ENCODE measurements around the gene HECW1.
"Not testable (repeated sequence)": the region's sequence is repeated elsewhere in the genome, so short reads cannot be mapped to it uniquely, and the experiment has no call there.

Gene HECW1

DNA sequence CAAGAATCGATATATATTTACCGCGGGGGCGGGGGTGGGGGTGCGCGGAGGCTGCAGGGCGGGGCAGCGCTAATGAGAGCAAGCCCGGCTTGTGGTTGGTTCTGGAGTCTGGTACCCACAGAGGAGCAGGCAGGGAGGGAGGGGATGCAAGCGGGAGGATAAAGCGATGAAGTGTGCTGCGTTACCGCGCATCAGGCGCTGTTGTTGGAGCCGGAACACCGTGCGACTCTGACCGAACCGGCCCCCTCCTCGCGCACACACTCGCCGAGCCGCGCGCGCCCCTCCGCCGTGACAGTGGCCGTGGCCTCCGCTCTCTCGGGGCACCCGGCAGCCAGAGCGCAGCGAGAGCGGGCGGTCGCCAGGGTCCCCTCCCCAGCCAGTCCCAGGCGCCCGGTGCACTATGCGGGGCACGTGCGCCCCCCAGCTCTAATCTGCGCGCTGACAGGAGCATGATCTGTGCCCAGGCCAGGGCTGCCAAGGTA is at the start of gene HECW1:
HECW1 (plus strand) TSS at position 189 of the 482 bp plus-strand sequence. CDS start 131,259 bp downstream, outside the sequence.
- TF ChIP-seq, protein P1, sequence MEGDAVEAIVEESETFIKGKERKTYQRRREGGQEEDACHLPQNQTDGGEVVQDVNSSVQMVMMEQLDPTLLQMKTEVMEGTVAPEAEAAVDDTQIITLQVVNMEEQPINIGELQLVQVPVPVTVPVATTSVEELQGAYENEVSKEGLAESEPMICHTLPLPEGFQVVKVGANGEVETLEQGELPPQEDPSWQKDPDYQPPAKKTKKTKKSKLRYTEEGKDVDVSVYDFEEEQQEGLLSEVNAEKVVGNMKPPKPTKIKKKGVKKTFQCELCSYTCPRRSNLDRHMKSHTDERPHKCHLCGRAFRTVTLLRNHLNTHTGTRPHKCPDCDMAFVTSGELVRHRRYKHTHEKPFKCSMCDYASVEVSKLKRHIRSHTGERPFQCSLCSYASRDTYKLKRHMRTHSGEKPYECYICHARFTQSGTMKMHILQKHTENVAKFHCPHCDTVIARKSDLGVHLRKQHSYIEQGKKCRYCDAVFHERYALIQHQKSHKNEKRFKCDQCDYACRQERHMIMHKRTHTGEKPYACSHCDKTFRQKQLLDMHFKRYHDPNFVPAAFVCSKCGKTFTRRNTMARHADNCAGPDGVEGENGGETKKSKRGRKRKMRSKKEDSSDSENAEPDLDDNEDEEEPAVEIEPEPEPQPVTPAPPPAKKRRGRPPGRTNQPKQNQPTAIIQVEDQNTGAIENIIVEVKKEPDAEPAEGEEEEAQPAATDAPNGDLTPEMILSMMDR (conservative IDR thresholded peaks at IDR 0.05; ENCODE audit: low read depth, low read length) = no peak
- H3K4me3 ChIP-seq (ENCODE audit: low read length) = peak within 1 kb of the TSS; percentile 27
- no peak for DNase-seq (ENCODE audit: low read depth)

DNA sequence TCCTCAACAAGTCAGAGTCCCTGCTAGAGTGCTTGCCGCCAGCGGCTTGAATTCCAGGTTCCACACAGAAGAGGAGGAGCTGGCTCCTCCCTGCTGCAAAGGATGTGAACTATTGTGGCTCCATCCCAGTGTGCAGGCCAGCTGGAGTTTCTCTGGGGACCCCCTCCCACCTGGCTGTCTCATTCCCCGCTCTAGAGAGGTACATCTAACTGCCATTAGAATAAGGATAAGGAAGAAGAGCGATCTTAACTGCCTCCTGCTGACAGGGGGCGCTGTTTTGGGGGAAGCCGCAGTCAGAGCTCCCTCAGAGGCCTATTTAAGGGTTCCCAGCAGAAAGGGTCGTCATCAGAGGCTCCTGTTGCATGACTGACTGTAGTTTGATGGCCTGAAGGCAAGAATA is 40.8 kb upstream of the HECW1 start:
- DNase-seq (ENCODE audit: low read depth) = no peak
- TF ChIP-seq, protein P1 (conservative IDR thresholded peaks at IDR 0.05; ENCODE audit: low read depth, low read length) = peak; percentile 50
- H3K4me3 ChIP-seq (ENCODE audit: low read length) = no peak overlapping the region

DNA sequence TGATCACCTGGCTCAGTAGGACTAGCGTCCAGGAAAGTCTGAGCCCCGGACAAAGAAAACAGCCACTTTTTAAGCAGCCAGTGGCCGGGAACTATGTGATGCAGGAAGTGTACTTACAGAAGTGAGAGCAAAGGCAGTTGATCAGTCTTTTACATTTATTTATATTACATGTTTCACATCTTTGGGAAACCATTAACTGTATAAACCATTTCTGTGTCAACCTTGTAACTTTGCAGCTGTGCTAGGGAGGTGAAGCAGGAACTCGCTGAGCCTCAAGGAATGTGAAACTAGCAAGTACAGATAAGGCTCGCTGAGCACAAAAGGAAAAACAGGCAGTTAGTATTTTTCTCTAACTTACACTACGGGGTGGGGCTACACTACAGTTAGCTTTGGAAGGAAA is 39.9 kb upstream of the HECW1 start:
- no peak overlapping the region for H3K4me3 ChIP-seq (ENCODE audit: low read length)
- no peak for DNase-seq (ENCODE audit: low read depth)
- TF ChIP-seq, protein P1 (conservative IDR thresholded peaks at IDR 0.05; ENCODE audit: low read depth, low read length) = no peak

DNA sequence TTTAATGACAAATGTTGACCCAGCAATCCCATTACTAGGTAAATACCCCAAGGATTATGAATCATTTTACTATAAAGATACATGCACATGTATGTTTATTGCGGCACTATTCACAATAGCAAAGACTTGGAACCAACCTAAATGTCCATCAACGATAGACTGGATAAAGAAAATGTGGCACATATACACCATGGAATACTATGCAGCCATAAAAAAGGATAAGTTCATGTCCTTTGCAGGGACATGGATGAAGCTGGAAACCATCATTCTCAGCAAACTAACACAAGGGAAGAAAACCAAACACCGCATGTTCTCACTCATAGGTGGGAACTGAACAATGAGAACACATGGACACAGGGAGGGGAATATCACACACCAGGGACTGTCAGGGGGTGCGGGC is 38.6 kb upstream of the HECW1 start:
- not testable (repeated sequence) for H3K4me3 ChIP-seq (ENCODE audit: low read length); DNase-seq (ENCODE audit: low read depth)

DNA sequence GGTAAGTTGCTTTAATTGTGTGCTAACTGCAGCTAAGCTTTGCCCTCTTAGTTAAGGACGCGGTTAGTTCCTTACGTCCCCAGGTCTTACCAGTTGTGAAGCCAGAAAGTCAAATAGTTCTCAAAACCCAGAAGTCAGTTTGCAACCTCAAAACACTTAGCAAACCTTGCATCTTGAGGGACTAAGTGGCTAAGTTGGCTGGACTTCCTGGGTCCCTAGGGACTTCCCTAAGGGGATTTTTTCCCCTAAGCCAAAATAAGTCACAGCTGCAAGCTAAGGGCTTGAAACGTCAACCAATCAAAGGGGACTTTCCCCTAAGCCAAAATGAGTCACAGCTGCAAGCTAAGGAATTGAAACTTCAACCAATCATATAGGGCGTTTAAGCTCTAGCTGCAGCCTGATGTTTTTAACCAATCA is 36.2 kb upstream of the HECW1 start:
- TF ChIP-seq, protein P1 (conservative IDR thresholded peaks at IDR 0.05; ENCODE audit: low read depth, low read length) = no peak
- peak; percentile 49 for DNase-seq (ENCODE audit: low read depth)
- H3K4me3 ChIP-seq (ENCODE audit: low read length) = peak overlapping the region; percentile 25

DNA sequence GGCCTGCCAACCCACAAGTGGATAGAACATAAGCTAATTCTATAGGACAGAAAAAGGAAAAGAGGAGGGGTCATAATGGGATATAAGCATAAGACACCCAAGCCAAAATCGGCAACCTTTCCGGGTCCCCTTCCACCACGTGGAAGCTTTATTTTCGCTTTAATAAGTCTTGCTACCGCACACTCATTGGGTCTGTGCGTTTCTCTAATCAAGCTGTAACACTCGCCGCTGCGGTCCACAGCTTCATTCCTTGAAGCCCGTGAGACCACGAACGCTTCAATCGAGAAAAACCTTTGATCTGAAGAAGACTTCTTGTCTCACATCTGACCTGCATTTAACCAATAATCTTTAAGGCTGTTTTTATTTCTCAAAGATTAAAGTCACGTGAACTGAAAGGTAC is 35.8 kb upstream of the HECW1 start:
- H3K4me3 ChIP-seq (ENCODE audit: low read length) = peak overlapping the region; percentile 53
- TF ChIP-seq, protein P1 (conservative IDR thresholded peaks at IDR 0.05; ENCODE audit: low read depth, low read length) = no peak
- no peak for DNase-seq (ENCODE audit: low read depth)

DNA sequence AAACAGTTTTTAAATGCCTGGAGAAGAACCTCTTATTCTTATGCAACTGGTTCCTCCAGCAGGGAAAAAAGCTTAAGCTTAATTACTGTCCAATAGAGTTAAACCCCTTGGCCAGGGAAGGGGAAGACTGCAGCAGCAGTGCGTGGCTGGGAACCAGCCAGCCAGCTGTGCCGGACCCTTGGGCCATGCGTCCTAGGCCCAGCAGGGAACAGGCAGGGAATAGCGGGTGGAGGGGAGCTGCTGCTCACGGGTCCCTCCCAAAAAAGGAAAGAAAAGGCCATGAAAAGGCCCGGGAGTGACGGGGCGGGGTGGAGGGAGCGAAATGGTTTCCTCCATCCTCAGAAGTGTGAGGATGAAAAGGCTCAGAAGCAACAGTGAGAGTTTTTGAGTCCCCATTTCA is 35.2 kb upstream of the HECW1 start:
- DNase-seq (ENCODE audit: low read depth) = no peak
- TF ChIP-seq, protein P1 (conservative IDR thresholded peaks at IDR 0.05; ENCODE audit: low read depth, low read length) = no peak
- no peak overlapping the region for H3K4me3 ChIP-seq (ENCODE audit: low read length)

Data from retinal pigment epithelial cell (primary cell).